HEK293 (cell line): Measurements from ENCODE around the gene PEX6.

ENCODE experiments used
- CTCF ChIA-PET: fragments of 350-600 bp; formaldehyde crosslinking; extraction: SDS; loops from one replicate; lab custom pipeline; 2021; ENCODE audit warnings: antibody characterized with exemption; lab: Yijun Ruan, JAX
- POLR2A ChIA-PET: fragments of 300-600 bp; formaldehyde crosslinking; extraction: SDS; loops from one replicate; lab custom pipeline; 2020; ENCODE audit warnings: antibody characterized with exemption, inconsistent platforms; lab: Yijun Ruan, JAX
- H3K27ac ChIP-seq: fragments of 200-500 bp; sonication (Bioruptor generic); 2 replicates; pipeline ENCODE4 v1.5.1; 2014; ENCODE audit warnings: low read depth, low read length, control low read depth, inconsistent platforms; ENCODE audit errors: extremely low read depth
- H3K36me3 ChIP-seq, 2 experiments: fragments of 200-500 bp in 1 of 2; sonication (Bioruptor generic) in 1 of 2; 1 replicate in 1 of 2; 2 replicates in 1 of 2; pipeline ENCODE4 v1.5.1; 2014 to 2017; ENCODE audit warnings: inconsistent platforms in 2 of 2, low read length in 2 of 2; ENCODE audit not compliant: control insufficient read depth in 2 of 2, insufficient read depth in 1 of 2
- H3K4me1 ChIP-seq: fragments of 200-500 bp; sonication (Bioruptor generic); 2 replicates; pipeline ENCODE4 v1.5.1; 2014; ENCODE audit warnings: mild to moderate bottlenecking, low read length, inconsistent platforms; ENCODE audit not compliant: control insufficient read depth, insufficient read depth
- H3K4me3 ChIP-seq: 2 replicates; pipeline ENCODE4 v1.5.1; 2011; ENCODE audit warnings: low read depth, mild to moderate bottlenecking, control low read depth, low read length, moderate library complexity
- H3K9me3 ChIP-seq: fragments of 200-500 bp; sonication (Bioruptor generic); 2 replicates; pipeline ENCODE4 v1.5.1; 2014; ENCODE audit warnings: low read depth, low read length, inconsistent platforms; ENCODE audit not compliant: control insufficient read depth, insufficient read depth
- GLI4 ChIP-seq: fragments of 450-650 bp; formaldehyde crosslinking; IDR thresholded peaks from 2 replicates; pipeline ENCODE4 v1.5.1; 2016; ENCODE audit warnings: missing biosample characterization, missing genetic modification characterization
- GLIS2 ChIP-seq: fragments of 450-650 bp; formaldehyde crosslinking; IDR thresholded peaks from 2 replicates; pipeline ENCODE4 v1.5.1; 2016; ENCODE audit warnings: missing biosample characterization, missing genetic modification characterization
- MEIS1 ChIP-seq: sonication (generic); formaldehyde crosslinking; IDR thresholded peaks from 2 replicates; pipeline ENCODE4 v1.8.1; 2022; ENCODE audit warnings: missing genetic modification reagents, mild to moderate bottlenecking, borderline replicate concordance
- SP3 ChIP-seq: fragments of 450-650 bp; formaldehyde crosslinking; IDR thresholded peaks from 2 replicates; pipeline ENCODE4 v1.5.1; 2016; ENCODE audit warnings: missing biosample characterization, missing genetic modification characterization
- ZBTB17 ChIP-seq: fragments of 450-650 bp; formaldehyde crosslinking; IDR thresholded peaks from 2 replicates; pipeline ENCODE4 v1.5.1; 2016; ENCODE audit warnings: missing biosample characterization, missing genetic modification characterization
- ZBTB8A ChIP-seq: fragments of 450-650 bp; formaldehyde crosslinking; IDR thresholded peaks from 2 replicates; pipeline ENCODE4 v1.5.1; 2016; ENCODE audit warnings: missing biosample characterization, missing genetic modification characterization
- ZNF132 ChIP-seq: fragments of 450-650 bp; formaldehyde crosslinking; IDR thresholded peaks from 2 replicates; pipeline ENCODE4 v1.5.1; 2017; ENCODE audit warnings: missing biosample characterization, missing genetic modification characterization, borderline replicate concordance
- ZNF169 ChIP-seq: fragments of 450-650 bp; formaldehyde crosslinking; IDR thresholded peaks from 2 replicates; pipeline ENCODE4 v1.5.1; 2016; ENCODE audit warnings: missing biosample characterization, missing genetic modification characterization
- ZNF223 ChIP-seq: fragments of 450-650 bp; formaldehyde crosslinking; IDR thresholded peaks from 2 replicates; pipeline ENCODE4 v1.5.1; 2016; ENCODE audit warnings: missing biosample characterization, missing genetic modification characterization
- ZNF248 ChIP-seq: fragments of 450-650 bp; formaldehyde crosslinking; IDR thresholded peaks from 2 replicates; pipeline ENCODE4 v1.5.1; 2017; ENCODE audit warnings: missing biosample characterization, missing genetic modification characterization
- ZNF274 ChIP-seq, 2 experiments: fragments of 200-500 bp in 1 of 2; fragments of 450-650 bp in 1 of 2; sonication (Bioruptor generic) in 1 of 2; formaldehyde crosslinking in 1 of 2; IDR thresholded peaks; 2 replicates each; pipeline versions ENCODE4 v1.5.1 to v1.6.1; 2014 to 2016; ENCODE audit warnings: borderline replicate concordance in 1 of 2, inconsistent platforms in 1 of 2, low read length in 1 of 2, missing biosample characterization in 1 of 2, missing genetic modification characterization in 1 of 2
- ZNF366 ChIP-seq: fragments of 450-650 bp; formaldehyde crosslinking; conservative IDR thresholded peaks from 2 replicates; pipeline ENCODE4 v1.5.1; 2016; ENCODE audit warnings: missing biosample characterization, missing genetic modification characterization
- ZNF423 ChIP-seq: fragments of 450-650 bp; formaldehyde crosslinking; IDR thresholded peaks from 2 replicates; pipeline ENCODE4 v1.5.1; 2016; ENCODE audit warnings: missing biosample characterization, missing genetic modification characterization
- ZNF48 ChIP-seq: fragments of 450-650 bp; formaldehyde crosslinking; IDR thresholded peaks from 2 replicates; pipeline ENCODE4 v1.5.1; 2016; ENCODE audit warnings: missing biosample characterization, missing genetic modification characterization
- ZNF600 ChIP-seq: fragments of 450-650 bp; formaldehyde crosslinking; IDR thresholded peaks from 2 replicates; pipeline ENCODE4 v1.5.1; 2016; ENCODE audit warnings: missing biosample characterization, missing genetic modification characterization
- ZNF660 ChIP-seq: fragments of 450-650 bp; IDR thresholded peaks from 2 replicates; pipeline ENCODE4 v1.5.1; 2018; ENCODE audit warnings: missing biosample characterization, mild to moderate bottlenecking, missing genetic modification characterization
- ZNF670 ChIP-seq: fragments of 450-650 bp; formaldehyde crosslinking; IDR thresholded peaks from 2 replicates; pipeline ENCODE4 v1.5.1; 2016; ENCODE audit warnings: missing biosample characterization, missing genetic modification characterization, low read depth
- ZNF701 ChIP-seq: fragments of 450-650 bp; formaldehyde crosslinking; IDR thresholded peaks from 2 replicates; pipeline ENCODE4 v1.5.1; 2016; ENCODE audit warnings: missing biosample characterization, missing genetic modification characterization
- TF ChIP-seq, protein P1 (sequence below): fragments of 450-650 bp; IDR thresholded peaks from 2 replicates; pipeline ENCODE4 v1.5.1; 2018; ENCODE audit warnings: missing biosample characterization, missing genetic modification characterization
- TF ChIP-seq, protein P2 (sequence below): fragments of 450-650 bp; formaldehyde crosslinking; IDR thresholded peaks from 2 replicates; pipeline ENCODE4 v1.5.1; 2016; ENCODE audit warnings: missing biosample characterization, missing genetic modification characterization, low read depth
- TF ChIP-seq, protein P3 (sequence below): fragments of 450-650 bp; formaldehyde crosslinking; IDR thresholded peaks from 2 replicates; pipeline ENCODE4 v1.5.1; 2017; ENCODE audit warnings: missing biosample characterization, missing genetic modification characterization
- TF ChIP-seq, protein P4 (sequence below): sonication (generic); formaldehyde crosslinking; IDR thresholded peaks from 2 replicates; pipeline ENCODE4 v1.8.1; 2022; ENCODE audit warnings: mild to moderate bottlenecking, moderate library complexity, missing genetic modification reagents
- TF ChIP-seq, protein P5 (sequence below): fragments of 450-650 bp; formaldehyde crosslinking; IDR thresholded peaks from 2 replicates; pipeline ENCODE4 v1.5.1; 2016; ENCODE audit warnings: missing biosample characterization, missing genetic modification characterization

Gene PEX6

DNA sequence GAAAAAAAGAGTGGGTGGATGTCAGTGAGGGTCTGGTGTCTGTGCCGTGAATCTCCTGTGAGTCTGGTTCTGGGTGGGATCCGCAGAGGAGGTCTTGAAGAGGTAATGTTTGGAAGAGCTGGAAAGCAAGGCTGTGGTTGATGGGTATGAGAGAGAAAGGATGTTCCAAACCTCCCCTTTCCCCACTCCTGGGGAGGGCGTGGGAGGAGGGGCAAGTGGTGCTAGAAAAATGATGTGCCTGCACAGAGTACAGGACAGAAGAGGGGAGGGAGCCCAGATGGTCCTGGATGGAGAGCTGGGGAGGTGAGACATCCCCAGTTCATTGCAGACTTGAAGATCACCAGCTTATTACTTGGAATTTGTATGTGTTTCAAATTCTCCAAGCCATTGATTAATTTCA, 46.6 kb downstream of the PEX6 start (continued):
- TF ChIP-seq, protein P1, sequence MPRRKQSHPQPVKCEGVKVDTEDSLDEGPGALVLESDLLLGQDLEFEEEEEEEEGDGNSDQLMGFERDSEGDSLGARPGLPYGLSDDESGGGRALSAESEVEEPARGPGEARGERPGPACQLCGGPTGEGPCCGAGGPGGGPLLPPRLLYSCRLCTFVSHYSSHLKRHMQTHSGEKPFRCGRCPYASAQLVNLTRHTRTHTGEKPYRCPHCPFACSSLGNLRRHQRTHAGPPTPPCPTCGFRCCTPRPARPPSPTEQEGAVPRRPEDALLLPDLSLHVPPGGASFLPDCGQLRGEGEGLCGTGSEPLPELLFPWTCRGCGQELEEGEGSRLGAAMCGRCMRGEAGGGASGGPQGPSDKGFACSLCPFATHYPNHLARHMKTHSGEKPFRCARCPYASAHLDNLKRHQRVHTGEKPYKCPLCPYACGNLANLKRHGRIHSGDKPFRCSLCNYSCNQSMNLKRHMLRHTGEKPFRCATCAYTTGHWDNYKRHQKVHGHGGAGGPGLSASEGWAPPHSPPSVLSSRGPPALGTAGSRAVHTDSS (tag by site-specific recombination), result no peak
- TF ChIP-seq ZNF670, result no peak

DNA sequence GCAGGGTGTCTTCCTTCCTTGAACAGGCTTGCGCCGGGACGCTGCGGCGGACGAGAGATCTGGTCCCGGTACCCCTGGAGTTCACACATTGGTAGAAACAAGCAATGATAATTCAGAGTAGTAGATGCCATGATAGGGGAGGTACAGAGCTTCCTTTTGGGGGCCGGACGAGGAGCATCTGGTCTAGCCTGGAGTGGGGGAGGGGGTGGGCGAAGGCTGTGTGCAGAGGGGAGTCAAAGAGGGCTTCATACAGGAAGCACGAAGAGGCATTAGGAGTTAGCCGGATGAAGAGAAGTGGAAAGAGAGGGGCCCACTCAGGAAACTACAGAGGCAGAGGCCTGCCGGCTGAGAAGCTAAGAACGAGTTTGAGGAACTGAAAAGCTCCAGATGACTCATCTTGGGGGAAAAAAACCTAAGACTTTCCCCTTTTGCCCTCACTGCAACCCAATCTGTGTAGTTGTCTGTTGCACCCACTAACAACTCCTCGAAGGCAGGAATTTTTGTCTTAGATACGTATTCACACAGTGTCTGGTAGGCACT, 49.1 kb downstream of the PEX6 start:
- POLR2A ChIA-PET, result interaction anchor here (0.5 to 2.8 kb wide), 47 partner anchors 9 to 700 kb away, joined by 3 to 48 read pairs (median 6); partner anchors contain the start of genes BICRAL, CUL7, GNMT and KLC4
- Histone ChIP-seq H3K4me1 (peaks cover 3% of the 10 kb centered on the region; the same call in 1 of the 2 replicates), H3K27ac (peak overlapping the region; percentile 85), H3K9me3 (no peaks in the 10 kb centered on the region), H3K4me3 (peak overlapping the region; percentile 66), H3K36me3 (peaks cover 0 to 29% of the 10 kb centered on the region in 2 experiments; a peak in 2 of 3 replicates)
- CTCF ChIA-PET, result interaction anchor here (0.6 to 2.0 kb wide), 12 partner anchors 10 to 407 kb away, joined by 3 to 15 read pairs (median 4); a partner anchor contains a TSS
- TF ChIP-seq ZNF670 (no peak), ZNF701 (tag by site-specific recombination) (no peak), MEIS1 (no peak), ZNF660 (tag by site-specific recombination) (no peak), GLIS2 (tag by site-specific recombination) (peak; percentile 2; the same call in 1 of the 2 replicates), ZNF248 (tag by site-specific recombination) (no peak), ZNF169 (tag by site-specific recombination) (no peak), ZNF366 (tag by site-specific recombination) (no peak; the same call in 1 of the 2 replicates), ZNF48 (tag by site-specific recombination) (no peak), GLI4 (tag by site-specific recombination) (no peak), ZBTB8A (tag by site-specific recombination) (0 out of 2 replicates have a peak, but pooled peaks have one; percentile 11), SP3 (no peak), ZNF274 (IDR thresholded peaks at IDR 0.05; ENCODE audit: low read length) (no peak), ZNF274 (tag by site-specific recombination; IDR thresholded peaks at IDR 0.05; ENCODE audit: borderline replicate concordance) (no peak), ZNF223 (tag by site-specific recombination) (no peak), ZNF600 (0 out of 2 replicates have a peak, but pooled peaks have one; percentile 15), ZNF423 (tag by site-specific recombination) (peak; percentile 6; the same call in 1 of the 2 replicates), ZNF132 (no peak), ZBTB17 (tag by site-specific recombination) (peak; percentile 91)
- TF ChIP-seq, protein P2, sequence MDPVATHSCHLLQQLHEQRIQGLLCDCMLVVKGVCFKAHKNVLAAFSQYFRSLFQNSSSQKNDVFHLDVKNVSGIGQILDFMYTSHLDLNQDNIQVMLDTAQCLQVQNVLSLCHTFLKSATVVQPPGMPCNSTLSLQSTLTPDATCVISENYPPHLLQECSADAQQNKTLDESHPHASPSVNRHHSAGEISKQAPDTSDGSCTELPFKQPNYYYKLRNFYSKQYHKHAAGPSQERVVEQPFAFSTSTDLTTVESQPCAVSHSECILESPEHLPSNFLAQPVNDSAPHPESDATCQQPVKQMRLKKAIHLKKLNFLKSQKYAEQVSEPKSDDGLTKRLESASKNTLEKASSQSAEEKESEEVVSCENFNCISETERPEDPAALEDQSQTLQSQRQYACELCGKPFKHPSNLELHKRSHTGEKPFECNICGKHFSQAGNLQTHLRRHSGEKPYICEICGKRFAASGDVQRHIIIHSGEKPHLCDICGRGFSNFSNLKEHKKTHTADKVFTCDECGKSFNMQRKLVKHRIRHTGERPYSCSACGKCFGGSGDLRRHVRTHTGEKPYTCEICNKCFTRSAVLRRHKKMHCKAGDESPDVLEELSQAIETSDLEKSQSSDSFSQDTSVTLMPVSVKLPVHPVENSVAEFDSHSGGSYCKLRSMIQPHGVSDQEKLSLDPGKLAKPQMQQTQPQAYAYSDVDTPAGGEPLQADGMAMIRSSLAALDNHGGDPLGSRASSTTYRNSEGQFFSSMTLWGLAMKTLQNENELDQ (tag by site-specific recombination), result no peak
- TF ChIP-seq, protein P3, sequence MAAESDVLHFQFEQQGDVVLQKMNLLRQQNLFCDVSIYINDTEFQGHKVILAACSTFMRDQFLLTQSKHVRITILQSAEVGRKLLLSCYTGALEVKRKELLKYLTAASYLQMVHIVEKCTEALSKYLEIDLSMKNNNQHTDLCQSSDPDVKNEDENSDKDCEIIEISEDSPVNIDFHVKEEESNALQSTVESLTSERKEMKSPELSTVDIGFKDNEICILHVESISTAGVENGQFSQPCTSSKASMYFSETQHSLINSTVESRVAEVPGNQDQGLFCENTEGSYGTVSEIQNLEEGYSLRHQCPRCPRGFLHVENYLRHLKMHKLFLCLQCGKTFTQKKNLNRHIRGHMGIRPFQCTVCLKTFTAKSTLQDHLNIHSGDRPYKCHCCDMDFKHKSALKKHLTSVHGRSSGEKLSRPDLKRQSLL (tag by site-specific recombination), result no peak
- TF ChIP-seq, protein P4, sequence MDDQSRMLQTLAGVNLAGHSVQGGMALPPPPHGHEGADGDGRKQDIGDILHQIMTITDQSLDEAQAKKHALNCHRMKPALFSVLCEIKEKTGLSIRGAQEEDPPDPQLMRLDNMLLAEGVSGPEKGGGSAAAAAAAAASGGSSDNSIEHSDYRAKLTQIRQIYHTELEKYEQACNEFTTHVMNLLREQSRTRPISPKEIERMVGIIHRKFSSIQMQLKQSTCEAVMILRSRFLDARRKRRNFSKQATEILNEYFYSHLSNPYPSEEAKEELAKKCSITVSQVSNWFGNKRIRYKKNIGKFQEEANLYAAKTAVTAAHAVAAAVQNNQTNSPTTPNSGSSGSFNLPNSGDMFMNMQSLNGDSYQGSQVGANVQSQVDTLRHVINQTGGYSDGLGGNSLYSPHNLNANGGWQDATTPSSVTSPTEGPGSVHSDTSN (CRISPR knock-in tag), result no peak
- TF ChIP-seq, protein P5, sequence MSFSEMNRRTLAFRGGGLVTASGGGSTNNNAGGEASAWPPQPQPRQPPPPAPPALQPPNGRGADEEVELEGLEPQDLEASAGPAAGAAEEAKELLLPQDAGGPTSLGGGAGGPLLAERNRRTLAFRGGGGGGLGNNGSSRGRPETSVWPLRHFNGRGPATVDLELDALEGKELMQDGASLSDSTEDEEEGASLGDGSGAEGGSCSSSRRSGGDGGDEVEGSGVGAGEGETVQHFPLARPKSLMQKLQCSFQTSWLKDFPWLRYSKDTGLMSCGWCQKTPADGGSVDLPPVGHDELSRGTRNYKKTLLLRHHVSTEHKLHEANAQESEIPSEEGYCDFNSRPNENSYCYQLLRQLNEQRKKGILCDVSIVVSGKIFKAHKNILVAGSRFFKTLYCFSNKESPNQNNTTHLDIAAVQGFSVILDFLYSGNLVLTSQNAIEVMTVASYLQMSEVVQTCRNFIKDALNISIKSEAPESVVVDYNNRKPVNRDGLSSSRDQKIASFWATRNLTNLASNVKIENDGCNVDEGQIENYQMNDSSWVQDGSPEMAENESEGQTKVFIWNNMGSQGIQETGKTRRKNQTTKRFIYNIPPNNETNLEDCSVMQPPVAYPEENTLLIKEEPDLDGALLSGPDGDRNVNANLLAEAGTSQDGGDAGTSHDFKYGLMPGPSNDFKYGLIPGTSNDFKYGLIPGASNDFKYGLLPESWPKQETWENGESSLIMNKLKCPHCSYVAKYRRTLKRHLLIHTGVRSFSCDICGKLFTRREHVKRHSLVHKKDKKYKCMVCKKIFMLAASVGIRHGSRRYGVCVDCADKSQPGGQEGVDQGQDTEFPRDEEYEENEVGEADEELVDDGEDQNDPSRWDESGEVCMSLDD (tag by site-specific recombination), result 0 out of 2 replicates have a peak, but pooled peaks have one; percentile 32
